ENCODE measurements around the gene TMEM44. TPM values are rescaled to one million over a fixed set of nuclear protein-coding genes. Genes with fewer than 3 reads are reported as not detected.

TMEM44 gene
- total and polyA plus RNA-seq, 10 donors = 5.5 to 30.3 (median 22.1) TPM

DNA sequence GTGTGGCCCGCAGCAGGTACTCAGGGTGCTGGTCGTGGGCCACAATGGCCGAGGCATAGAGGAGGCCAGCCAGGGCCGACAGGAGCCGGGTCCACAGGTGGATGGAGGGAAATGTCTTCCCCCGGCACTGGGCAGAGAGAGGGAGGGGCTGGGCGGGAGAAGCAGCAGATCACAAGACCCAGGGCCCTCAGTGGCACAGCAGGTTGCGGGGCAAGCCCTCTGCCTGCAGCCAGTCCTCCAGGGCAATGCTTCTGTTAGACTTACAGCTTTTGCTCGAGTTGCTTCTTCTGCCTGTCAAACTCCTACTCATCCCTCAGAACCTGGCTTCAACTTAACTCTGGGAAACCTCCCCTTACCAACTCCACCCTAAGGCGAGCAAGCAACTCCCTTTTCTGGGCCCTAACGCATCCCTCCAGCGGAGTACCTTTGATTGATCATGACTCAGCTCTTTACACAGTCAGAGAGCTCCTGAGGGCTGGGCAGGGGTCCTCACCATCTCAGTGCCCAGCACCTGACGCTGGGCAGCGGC, 16.0 kb downstream of the TMEM44 start:
- Histone ChIP-seq H3K4me1 (no peaks in the 10 kb centered on the region), H3K4me3 (no peak overlapping the region), H3K27me3 (replicated peaks in 1 of 7) (no peaks in the 10 kb centered on the region), H3K36me3 (peaks cover 0 to 44% (median 2%) of the 10 kb centered on the region in 6 donors), H3K9me3 (no peaks in the 10 kb centered on the region), H3K27ac (no peak overlapping the region)
- 94 to 99% (median 98%) methylated on average over 12 to 14 of the region's 14 CpGs for WGBS, 5 donors
- intact Hi-C loops (cut with DNase I; ENCODE audit: low total_unique reads) = no loop called here
- TF ChIP-seq POLR2A (IDR thresholded peaks at IDR 0.05) (no peak), POLR2AphosphoS5 (IDR thresholded peaks at IDR 0.05) (no peak)
- TF ChIP-seq, protein P1, sequence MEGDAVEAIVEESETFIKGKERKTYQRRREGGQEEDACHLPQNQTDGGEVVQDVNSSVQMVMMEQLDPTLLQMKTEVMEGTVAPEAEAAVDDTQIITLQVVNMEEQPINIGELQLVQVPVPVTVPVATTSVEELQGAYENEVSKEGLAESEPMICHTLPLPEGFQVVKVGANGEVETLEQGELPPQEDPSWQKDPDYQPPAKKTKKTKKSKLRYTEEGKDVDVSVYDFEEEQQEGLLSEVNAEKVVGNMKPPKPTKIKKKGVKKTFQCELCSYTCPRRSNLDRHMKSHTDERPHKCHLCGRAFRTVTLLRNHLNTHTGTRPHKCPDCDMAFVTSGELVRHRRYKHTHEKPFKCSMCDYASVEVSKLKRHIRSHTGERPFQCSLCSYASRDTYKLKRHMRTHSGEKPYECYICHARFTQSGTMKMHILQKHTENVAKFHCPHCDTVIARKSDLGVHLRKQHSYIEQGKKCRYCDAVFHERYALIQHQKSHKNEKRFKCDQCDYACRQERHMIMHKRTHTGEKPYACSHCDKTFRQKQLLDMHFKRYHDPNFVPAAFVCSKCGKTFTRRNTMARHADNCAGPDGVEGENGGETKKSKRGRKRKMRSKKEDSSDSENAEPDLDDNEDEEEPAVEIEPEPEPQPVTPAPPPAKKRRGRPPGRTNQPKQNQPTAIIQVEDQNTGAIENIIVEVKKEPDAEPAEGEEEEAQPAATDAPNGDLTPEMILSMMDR (IDR thresholded peaks at IDR 0.05 in 8 of 11, conservative IDR thresholded peaks at IDR 0.05 in 3 of 11) = no peak
- no peak for DNase-seq

DNA sequence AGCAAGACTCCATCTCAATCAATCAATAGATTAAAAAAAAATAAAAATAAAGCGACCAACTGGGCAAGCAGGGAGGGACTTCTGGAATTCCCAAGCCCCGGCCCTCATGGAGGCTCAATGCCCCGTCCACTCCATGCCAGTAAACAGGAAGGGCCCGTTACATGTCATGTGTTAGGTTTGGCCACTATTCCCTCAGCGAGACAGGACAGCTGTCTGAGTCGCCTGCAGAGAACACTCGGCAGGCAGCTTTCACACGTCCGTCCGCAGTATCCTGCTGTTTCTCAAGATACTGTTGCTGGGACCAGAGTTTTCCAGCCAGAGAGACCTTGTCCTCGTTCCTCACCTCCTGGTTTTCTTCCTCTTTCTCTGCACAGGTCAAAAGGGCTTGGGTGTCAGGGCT, 18.0 kb downstream of the TMEM44 start:
- intact Hi-C loops (cut with DNase I; ENCODE audit: low total_unique reads) = no loop called here

DNA sequence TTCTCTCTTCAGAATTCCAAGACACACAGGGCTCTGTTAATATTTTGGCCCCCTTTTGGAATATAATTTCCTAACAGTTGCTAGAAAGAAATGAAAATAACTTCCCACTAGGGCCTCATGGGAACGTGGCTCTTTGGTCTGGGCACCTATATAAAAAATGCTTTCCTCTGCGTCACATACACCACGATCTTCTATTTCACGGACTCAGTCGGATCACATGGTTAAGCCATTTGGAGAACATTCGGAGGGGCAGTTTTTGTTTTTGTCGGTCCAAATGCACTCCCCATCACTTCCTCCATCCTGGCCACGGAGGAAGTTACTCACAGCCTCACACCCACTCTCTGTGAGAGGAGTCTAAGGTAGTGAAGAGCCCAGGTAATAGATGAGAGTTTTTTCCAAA, 21.0 kb downstream of the TMEM44 start:
- WGBS, 5 donors = 43 to 59% (median 58%) methylated on average over 8 of the region's 8 CpGs
- peaks cover 0 to 42% (median 2%) of the 10 kb centered on the region in 6 donors for H3K36me3 ChIP-seq

More for the DNA sequence above, 18.0 kb downstream of the TMEM44 start:
- H3K36me3 ChIP-seq = peaks cover 0 to 43% (median 2%) of the 10 kb centered on the region in 6 donors
- no peak overlapping the region for H3K27ac ChIP-seq
- whole genome bisulfite sequencing, 5 donors = 89 to 95% (median 91%) methylated on average over 11 of the region's 11 CpGs
- H3K9me3 ChIP-seq = no peaks in the 10 kb centered on the region
- H3K4me1 ChIP-seq = no peaks in the 10 kb centered on the region
- no peak for TF ChIP-seq POLR2A (IDR thresholded peaks at IDR 0.05)
- TF ChIP-seq, protein P1 (IDR thresholded peaks at IDR 0.05 in 8 of 11, conservative IDR thresholded peaks at IDR 0.05 in 3 of 11) = no peak
- TF ChIP-seq POLR2AphosphoS5 (IDR thresholded peaks at IDR 0.05) = no peak
- no peak overlapping the region for H3K4me3 ChIP-seq
- H3K27me3 ChIP-seq (replicated peaks in 1 of 7) = no peaks in the 10 kb centered on the region
- no peak for DNase-seq

DNA sequence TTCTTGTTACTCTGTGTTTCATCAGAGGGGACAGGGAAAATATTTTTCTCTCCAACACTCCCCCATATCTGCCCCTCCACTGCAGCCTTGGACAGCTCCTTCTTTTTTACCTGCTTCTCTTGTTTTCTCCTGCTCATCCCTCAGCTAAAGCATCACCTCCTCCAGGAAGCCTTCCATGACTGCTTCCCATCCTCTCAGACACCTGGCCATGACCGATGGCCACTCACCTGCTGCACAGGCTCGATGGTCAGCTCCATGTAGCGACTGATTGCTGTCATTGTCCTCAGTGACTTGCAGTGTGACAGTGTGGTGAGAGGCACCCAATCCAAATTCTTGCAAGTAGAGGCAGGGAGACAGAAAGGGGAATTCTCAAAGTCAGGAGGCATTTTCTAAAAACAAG, 22.5 kb downstream of the TMEM44 start:
- no peaks in the 10 kb centered on the region for H3K4me1 ChIP-seq
- WGBS, 5 donors = 89 to 98% (median 96%) methylated on average over 3 of the region's 3 CpGs
- no peak overlapping the region for H3K27ac ChIP-seq
- H3K9me3 ChIP-seq = no peaks in the 10 kb centered on the region
- intact Hi-C loops (cut with DNase I; ENCODE audit: low total_unique reads) = no loop called here
- no peak overlapping the region for H3K4me3 ChIP-seq
- H3K27me3 ChIP-seq (replicated peaks in 1 of 7) = no peaks in the 10 kb centered on the region
- no peak for TF ChIP-seq POLR2A (IDR thresholded peaks at IDR 0.05)
- TF ChIP-seq POLR2AphosphoS5 (IDR thresholded peaks at IDR 0.05) = no peak
- TF ChIP-seq, protein P1 (IDR thresholded peaks at IDR 0.05 in 8 of 11, conservative IDR thresholded peaks at IDR 0.05 in 3 of 11) = no peak
- H3K36me3 ChIP-seq = peaks cover 0 to 31% (median 2%) of the 10 kb centered on the region in 6 donors
- DNase-seq = no peak

More for the DNA sequence above, 21.0 kb downstream of the TMEM44 start:
- intact Hi-C loops (cut with DNase I; ENCODE audit: low total_unique reads) = no loop called here
- Histone ChIP-seq H3K27me3 (replicated peaks in 1 of 7) (no peaks in the 10 kb centered on the region), H3K4me1 (no peaks in the 10 kb centered on the region), H3K4me3 (no peak overlapping the region), H3K9me3 (no peaks in the 10 kb centered on the region), H3K27ac (no peak overlapping the region)
- TF ChIP-seq POLR2A (IDR thresholded peaks at IDR 0.05) = no peak
- TF ChIP-seq POLR2AphosphoS5 (IDR thresholded peaks at IDR 0.05) = no peak
- TF ChIP-seq, protein P1 (IDR thresholded peaks at IDR 0.05 in 8 of 11, conservative IDR thresholded peaks at IDR 0.05 in 3 of 11) = no peak
- DNase-seq = no peak
